ENCODE results near the gene SRPRB.

DNA sequence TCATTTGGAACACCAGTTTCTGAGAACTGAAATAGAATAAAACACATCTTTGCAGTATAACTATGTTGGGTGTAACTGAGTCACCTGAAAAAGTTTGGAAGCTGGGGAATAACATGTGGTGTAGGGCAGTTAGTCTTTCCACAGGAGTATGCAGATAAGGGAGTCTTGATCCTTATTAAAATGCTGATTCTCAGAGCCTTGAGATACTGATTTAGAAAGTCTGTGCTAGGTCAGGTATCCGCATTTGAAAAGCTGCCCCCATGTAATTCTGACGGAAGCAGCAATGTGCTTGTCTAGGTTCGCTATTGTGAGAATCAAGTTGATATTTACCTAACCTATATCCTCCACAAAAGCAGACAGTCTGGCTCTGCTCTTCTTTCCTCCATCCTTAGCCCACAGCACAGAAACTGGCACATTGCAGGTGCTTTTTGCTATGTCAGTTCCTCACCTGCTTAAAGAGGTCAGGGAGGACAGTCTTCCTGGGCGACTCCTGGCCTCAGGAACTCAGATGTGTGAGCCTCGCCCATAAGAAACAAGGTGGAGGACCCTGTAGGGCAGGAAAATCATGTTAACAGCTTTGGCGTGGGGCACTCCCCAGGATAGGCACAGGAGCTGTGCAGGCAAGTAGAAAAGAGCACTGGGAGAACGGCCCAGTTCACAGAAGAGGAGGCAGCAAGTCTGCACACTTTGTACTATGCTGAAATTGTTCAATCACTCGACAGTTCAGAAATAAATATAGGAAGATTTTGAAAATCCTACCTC lies 27.6 kb upstream of the SRPRB start:
- TF ChIP-seq, protein P1, sequence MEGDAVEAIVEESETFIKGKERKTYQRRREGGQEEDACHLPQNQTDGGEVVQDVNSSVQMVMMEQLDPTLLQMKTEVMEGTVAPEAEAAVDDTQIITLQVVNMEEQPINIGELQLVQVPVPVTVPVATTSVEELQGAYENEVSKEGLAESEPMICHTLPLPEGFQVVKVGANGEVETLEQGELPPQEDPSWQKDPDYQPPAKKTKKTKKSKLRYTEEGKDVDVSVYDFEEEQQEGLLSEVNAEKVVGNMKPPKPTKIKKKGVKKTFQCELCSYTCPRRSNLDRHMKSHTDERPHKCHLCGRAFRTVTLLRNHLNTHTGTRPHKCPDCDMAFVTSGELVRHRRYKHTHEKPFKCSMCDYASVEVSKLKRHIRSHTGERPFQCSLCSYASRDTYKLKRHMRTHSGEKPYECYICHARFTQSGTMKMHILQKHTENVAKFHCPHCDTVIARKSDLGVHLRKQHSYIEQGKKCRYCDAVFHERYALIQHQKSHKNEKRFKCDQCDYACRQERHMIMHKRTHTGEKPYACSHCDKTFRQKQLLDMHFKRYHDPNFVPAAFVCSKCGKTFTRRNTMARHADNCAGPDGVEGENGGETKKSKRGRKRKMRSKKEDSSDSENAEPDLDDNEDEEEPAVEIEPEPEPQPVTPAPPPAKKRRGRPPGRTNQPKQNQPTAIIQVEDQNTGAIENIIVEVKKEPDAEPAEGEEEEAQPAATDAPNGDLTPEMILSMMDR (IDR thresholded peaks at IDR 0.05; ENCODE audit: poor library complexity, severe bottlenecking), result no peak
- TF ChIP-seq, protein P2, sequence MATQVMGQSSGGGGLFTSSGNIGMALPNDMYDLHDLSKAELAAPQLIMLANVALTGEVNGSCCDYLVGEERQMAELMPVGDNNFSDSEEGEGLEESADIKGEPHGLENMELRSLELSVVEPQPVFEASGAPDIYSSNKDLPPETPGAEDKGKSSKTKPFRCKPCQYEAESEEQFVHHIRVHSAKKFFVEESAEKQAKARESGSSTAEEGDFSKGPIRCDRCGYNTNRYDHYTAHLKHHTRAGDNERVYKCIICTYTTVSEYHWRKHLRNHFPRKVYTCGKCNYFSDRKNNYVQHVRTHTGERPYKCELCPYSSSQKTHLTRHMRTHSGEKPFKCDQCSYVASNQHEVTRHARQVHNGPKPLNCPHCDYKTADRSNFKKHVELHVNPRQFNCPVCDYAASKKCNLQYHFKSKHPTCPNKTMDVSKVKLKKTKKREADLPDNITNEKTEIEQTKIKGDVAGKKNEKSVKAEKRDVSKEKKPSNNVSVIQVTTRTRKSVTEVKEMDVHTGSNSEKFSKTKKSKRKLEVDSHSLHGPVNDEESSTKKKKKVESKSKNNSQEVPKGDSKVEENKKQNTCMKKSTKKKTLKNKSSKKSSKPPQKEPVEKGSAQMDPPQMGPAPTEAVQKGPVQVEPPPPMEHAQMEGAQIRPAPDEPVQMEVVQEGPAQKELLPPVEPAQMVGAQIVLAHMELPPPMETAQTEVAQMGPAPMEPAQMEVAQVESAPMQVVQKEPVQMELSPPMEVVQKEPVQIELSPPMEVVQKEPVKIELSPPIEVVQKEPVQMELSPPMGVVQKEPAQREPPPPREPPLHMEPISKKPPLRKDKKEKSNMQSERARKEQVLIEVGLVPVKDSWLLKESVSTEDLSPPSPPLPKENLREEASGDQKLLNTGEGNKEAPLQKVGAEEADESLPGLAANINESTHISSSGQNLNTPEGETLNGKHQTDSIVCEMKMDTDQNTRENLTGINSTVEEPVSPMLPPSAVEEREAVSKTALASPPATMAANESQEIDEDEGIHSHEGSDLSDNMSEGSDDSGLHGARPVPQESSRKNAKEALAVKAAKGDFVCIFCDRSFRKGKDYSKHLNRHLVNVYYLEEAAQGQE (IDR thresholded peaks at IDR 0.05; ENCODE audit: borderline replicate concordance), result no peak
- TF ChIP-seq SMC3 (conservative IDR thresholded peaks at IDR 0.05; ENCODE audit: poor library complexity) (no peak), EZH2 (IDR thresholded peaks at IDR 0.05; ENCODE audit: borderline replicate concordance, insufficient read depth, low read length, poor library complexity, severe bottlenecking) (no peak), TAF1 (IDR thresholded peaks at IDR 0.05; ENCODE audit: low read depth) (no peak), POLR2AphosphoS5 (IDR thresholded peaks at IDR 0.05) (no peak), MXI1 (conservative IDR thresholded peaks at IDR 0.05; ENCODE audit: poor library complexity, severe bottlenecking) (no peak)

All from neural cell (in vitro differentiated cells).